OCI-LY1 (cell line): ENCODE measurements around the gene DYRK1A.

Source experiments
- CTCF ChIP-seq: fragments of 200-600 bp; sonication (generic), shearing (Covaris generic); IDR thresholded peaks from 2 replicates; pipeline ENCODE4 v1.5.1; 2017; ENCODE audit warnings: mild to moderate bottlenecking, antibody characterized with exemption, low read length, moderate library complexity, mixed read lengths
- EZH2 ChIP-seq: fragments of 200-600 bp; sonication (generic), shearing (Covaris generic); IDR thresholded peaks from 2 replicates; pipeline ENCODE4 v1.8.0; 2017; ENCODE audit warnings: borderline replicate concordance, mixed run types, mild to moderate bottlenecking, antibody characterized with exemption, low read length, moderate library complexity, mixed read lengths

DNA sequence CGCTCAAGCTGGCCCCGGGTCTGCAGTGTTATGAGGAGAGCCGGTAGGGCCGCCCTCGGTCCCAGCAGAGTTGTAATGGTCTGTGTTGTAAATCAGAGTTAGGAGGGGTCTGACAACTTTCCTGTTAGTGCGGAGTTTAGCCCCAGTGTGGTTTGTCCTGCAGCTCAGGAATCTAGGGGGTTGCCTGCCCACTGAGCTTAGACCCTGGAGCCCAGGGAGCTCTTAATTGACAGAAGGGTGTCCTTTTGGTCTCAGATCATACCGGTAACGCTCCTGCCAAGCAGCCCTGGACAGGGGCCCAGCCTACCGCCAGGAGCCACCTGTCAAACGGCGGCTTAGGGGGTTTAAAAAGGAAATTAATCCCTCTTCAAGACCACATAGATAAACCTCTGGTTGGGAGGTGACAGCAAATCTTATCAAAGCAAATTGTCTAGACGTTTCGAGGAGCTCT, 164.4 kb downstream of the DYRK1A start:
- TF ChIP-seq CTCF: no peak
- no peak for TF ChIP-seq EZH2
